T-helper 9 cell (primary cell): Measurements from ENCODE around the gene FNDC5.
"Not testable (repeated sequence)": the region's sequence is repeated elsewhere in the genome, so short reads cannot be mapped to it uniquely, and the experiment has no call there.

ENCODE experiments used
- DNase-seq: peaks from one replicate; pipeline ENCODE4 v3.0.0-alpha.2; 2020
- total RNA-seq, 2 donors: gene quantifications; one replicate each; lab custom pipeline; 2026; lab: John Stamatoyannopoulos, UW

FNDC5 gene
- total RNA-seq: 0 to 0.14 reads per million in 2 donors

GRCh38 chr1:32870615-32871363 is at the start of gene FNDC5:
FNDC5 (minus strand) TSS chr1:32870912.
- no peak for DNase-seq

GRCh38 chr1:32919811-32920733 is 49.4 kb upstream of the FNDC5 start:
- no peak for DNase-seq

- no peak for DNase-seq
Measured at GRCh38 chr1:32918179-32918578, 47.5 kb upstream of the FNDC5 start.

GRCh38 chr1:32917521-32917920 is 46.8 kb upstream of the FNDC5 start:
- DNase-seq: no peak

GRCh38 chr1:32915766-32916706 is 45.3 kb upstream of the FNDC5 start:
- no peak for DNase-seq

GRCh38 chr1:32910319-32910718 is 39.6 kb upstream of the FNDC5 start:
- DNase-seq: no peak

- DNase-seq: no peak
Measured at GRCh38 chr1:32907435-32907834, 36.7 kb upstream of the FNDC5 start.

- no peak for DNase-seq
Measured at GRCh38 chr1:32906654-32907053, 35.9 kb upstream of the FNDC5 start.

- not testable (repeated sequence) for DNase-seq
Measured at GRCh38 chr1:32905588-32905987, 34.9 kb upstream of the FNDC5 start.

GRCh38 chr1:32904797-32905196 is 34.1 kb upstream of the FNDC5 start:
- DNase-seq: no peak

GRCh38 chr1:32903991-32904785 is 33.5 kb upstream of the FNDC5 start:
- no peak for DNase-seq

- DNase-seq: no peak
Measured at GRCh38 chr1:32902535-32902920, 31.8 kb upstream of the FNDC5 start.

GRCh38 chr1:32901823-32902534 is 31.3 kb upstream of the FNDC5 start:
- no peak for DNase-seq

- DNase-seq: no peak
Measured at GRCh38 chr1:32900956-32901822, 30.5 kb upstream of the FNDC5 start, which contains the start of gene TMEM54. TMEM54 (minus strand) TSS chr1:32901389; CDS start chr1:32901238, 151 bp downstream.

- DNase-seq: no peak
Measured at GRCh38 chr1:32900371-32900955, 29.8 kb upstream of the FNDC5 start.

- DNase-seq: no peak
Measured at GRCh38 chr1:32899586-32900296, 29.0 kb upstream of the FNDC5 start.

- no peak for DNase-seq
Measured at GRCh38 chr1:32898958-32899357, 28.2 kb upstream of the FNDC5 start.

- DNase-seq: no peak
Measured at GRCh38 chr1:32898056-32898455, 27.3 kb upstream of the FNDC5 start.
